Measurements from ENCODE around the gene UBL3.

Gene UBL3

GRCh38 chr13:29849731-29850212, 645 bp downstream of the UBL3 start:
- peak; percentile 72 for DNase-seq (ENCODE audit: low read depth)
- H3K4me3 ChIP-seq (ENCODE audit: low read length): peak overlapping the region; percentile 84
- TF ChIP-seq CTCF (conservative IDR thresholded peaks at IDR 0.05; ENCODE audit: low read length): no peak

- peak; percentile 22 for DNase-seq (ENCODE audit: low read depth)
- H3K4me3 ChIP-seq (ENCODE audit: low read length): peak overlapping the region; percentile 84
- no peak for TF ChIP-seq CTCF (conservative IDR thresholded peaks at IDR 0.05; ENCODE audit: low read length)
Measured at GRCh38 chr13:29849071-29849631, 1.3 kb downstream of the UBL3 start.

DNA sequence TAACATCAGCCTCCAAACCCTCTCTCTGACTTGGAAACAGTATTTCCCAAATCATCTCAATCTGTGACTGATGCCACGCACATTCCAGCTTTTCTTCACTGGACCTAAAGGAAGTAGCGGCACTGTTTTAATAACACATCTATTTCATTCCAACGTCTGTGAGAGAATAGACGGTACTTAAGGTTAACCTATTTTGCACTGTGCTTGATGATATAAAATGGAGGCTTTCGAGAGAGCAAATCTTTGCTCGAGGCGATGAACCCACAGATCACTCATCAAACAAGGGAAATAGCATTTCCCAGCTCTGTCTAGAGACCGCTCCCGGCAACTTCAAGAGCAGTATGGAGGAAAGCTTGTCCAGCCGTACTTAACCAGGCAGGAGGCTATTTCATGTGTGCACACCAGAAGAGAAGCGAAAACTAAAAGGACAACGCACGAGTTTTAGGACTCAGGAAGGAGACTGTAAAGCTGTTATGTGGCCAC, 2.9 kb downstream of the UBL3 start:
- peak overlapping the region; percentile 77 for H3K4me3 ChIP-seq (ENCODE audit: low read length)
- DNase-seq (ENCODE audit: low read depth): peak; percentile 56
- TF ChIP-seq CTCF (conservative IDR thresholded peaks at IDR 0.05; ENCODE audit: low read length): no peak

DNA sequence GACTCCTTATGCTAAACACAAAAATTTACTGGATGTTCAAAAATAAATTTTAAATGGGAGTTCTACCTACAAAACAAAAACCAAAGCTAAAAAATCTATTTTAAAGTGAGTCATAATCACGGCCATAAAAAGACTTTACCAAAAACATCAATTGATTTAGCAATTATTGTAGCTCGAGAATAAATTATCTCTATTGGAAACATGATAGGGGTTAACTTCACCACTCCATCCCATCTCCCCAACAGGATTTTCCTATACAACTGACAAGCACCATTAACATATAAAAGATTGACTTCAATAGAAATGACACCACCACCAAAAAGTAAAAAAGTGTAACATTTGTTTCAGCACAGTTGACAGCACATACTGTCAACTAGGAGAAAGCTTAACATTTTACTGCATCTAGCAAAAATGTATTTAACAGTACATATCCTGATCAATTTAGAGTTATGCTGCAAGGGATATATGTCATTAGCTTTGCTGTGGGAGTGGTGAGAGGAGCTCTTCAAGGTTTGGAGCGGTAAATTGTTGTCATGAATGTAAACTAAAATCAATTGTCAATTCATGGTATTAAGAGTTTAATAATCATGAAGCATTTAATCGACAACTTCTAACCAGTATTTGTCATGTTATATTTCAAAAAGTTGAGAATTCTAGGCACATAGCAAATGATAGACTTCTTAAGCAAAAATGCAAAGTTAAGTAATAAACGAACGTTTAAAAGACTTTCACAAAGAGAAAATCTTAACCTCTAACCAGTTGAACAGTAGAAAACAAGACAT, 3.8 kb downstream of the UBL3 start:
- no peak for DNase-seq (ENCODE audit: low read depth)
- no peak for TF ChIP-seq CTCF (conservative IDR thresholded peaks at IDR 0.05; ENCODE audit: low read length)
- peak overlapping the region; percentile 77 for H3K4me3 ChIP-seq (ENCODE audit: low read length)

DNA sequence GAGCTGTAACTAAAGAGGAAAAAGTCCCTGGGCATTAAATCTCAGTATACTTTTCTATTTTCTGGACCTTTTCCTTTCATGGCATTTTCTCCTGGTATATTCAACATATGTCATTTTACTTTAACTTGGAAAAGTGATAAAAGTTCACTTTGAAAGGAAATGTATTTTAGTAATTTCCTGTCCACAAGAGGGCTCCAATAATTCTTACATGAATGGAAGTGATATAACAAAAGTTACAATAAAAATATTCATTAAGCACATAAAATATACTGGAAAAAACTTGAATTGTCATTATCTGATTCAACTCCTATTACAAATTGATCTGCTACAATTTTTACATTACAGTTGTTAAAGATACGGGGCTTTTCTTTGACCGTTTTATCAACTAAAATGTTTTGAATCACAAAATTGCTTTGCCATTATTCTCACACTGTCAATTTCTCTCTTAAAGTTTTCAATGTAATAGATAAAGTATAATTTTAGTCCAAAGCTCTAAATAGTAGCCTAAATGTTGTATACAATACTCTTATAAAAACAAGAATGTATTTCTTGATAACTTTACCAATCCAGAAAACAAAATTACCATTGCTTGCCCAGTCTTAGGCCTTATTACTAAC, 4.9 kb downstream of the UBL3 start:
- peak overlapping the region; percentile 77 for H3K4me3 ChIP-seq (ENCODE audit: low read length)
- TF ChIP-seq CTCF (conservative IDR thresholded peaks at IDR 0.05; ENCODE audit: low read length): peak; percentile 51
- peak; percentile 28 for DNase-seq (ENCODE audit: low read depth)

DNA sequence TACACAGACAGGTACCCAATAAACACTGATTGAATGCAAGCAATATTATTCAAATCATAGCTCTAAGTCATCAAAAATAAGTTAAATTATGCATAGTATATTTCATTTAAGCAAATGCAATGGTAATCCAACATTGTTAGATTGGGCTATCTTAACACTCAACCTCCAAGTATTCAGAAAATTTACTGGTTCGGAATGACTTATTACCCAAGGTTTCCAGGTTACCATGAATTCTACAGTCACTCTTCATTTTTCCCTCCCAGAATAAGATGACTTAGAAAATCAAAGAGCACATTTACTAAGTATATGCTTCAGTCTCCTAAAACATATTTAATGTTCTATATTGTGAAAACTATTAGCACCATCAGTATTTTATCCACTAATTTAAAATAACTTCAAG, 6.0 kb downstream of the UBL3 start:
- TF ChIP-seq CTCF (conservative IDR thresholded peaks at IDR 0.05; ENCODE audit: low read length): no peak
- peak; percentile 36 for DNase-seq (ENCODE audit: low read depth)
- H3K4me3 ChIP-seq (ENCODE audit: low read length): no peak overlapping the region

Data from AG10803 (cell line).